ENCODE measurements around the gene DNAJB1.

DNAJB1 gene

GRCh38 chr19:14495672-14496028, 22.5 kb downstream of the DNAJB1 start:
- no peak for DNase-seq

- no peak for DNase-seq
Observed at GRCh38 chr19:14494910-14495671, 23.1 kb downstream of the DNAJB1 start.

GRCh38 chr19:14494411-14494810, 23.8 kb downstream of the DNAJB1 start:
- DNase-seq = no peak

GRCh38 chr19:14492756-14493337, 25.4 kb downstream of the DNAJB1 start:
- no peak for DNase-seq

- no peak for DNase-seq
Observed at GRCh38 chr19:14487370-14488125, 30.6 kb downstream of the DNAJB1 start.

GRCh38 chr19:14482172-14482941, 35.8 kb downstream of the DNAJB1 start:
- DNase-seq = no peak

GRCh38 chr19:14480700-14481079, 37.5 kb downstream of the DNAJB1 start:
- no peak for DNase-seq

- DNase-seq = peak; percentile 55 to 59
Observed at GRCh38 chr19:14479975-14480699, 38.1 kb downstream of the DNAJB1 start.

- DNase-seq = no peak
Observed at GRCh38 chr19:14479309-14479974, 38.8 kb downstream of the DNAJB1 start.

GRCh38 chr19:14478113-14478545, 40.1 kb downstream of the DNAJB1 start:
- no peak for DNase-seq

- DNase-seq = no peak
Observed at GRCh38 chr19:14477418-14478112, 40.6 kb downstream of the DNAJB1 start.

GRCh38 chr19:14476673-14477401, 41.4 kb downstream of the DNAJB1 start:
- DNase-seq = no peak

GRCh38 chr19:14476327-14476672, 41.9 kb downstream of the DNAJB1 start:
- no peak for DNase-seq

- no peak for DNase-seq
Observed at GRCh38 chr19:14475251-14476073, 42.7 kb downstream of the DNAJB1 start, which contains the start of gene PTGER1. Gene PTGER1, minus strand, starts transcription at chr19:14475354. Its CDS starts 1,034 bp downstream, at chr19:14474320.

- DNase-seq = no peak
Observed at GRCh38 chr19:14474827-14475226, 43.4 kb downstream of the DNAJB1 start.

GRCh38 chr19:14473978-14474578, 44.1 kb downstream of the DNAJB1 start:
- no peak for DNase-seq

- DNase-seq = no peak
Observed at GRCh38 chr19:14473073-14473977, 44.9 kb downstream of the DNAJB1 start.

Data from activated CD4-positive, alpha-beta T cell treated with anti-CD3 and anti-CD28 coated beads, Interleukin-2, amount 50 U/mL, for 4 hours (primary cell).